Keratinocyte (primary cell): ENCODE data around the gene CCBE1. TPM values are rescaled to one million over a fixed set of nuclear protein-coding genes. Genes with fewer than 3 reads are reported as not detected.

Experiments
- DNase-seq: peaks from one replicate; pipeline ENCODE4 v3.0.0-alpha.2; 2011; ENCODE audit warnings: low read depth, missing footprints, low spot score
- FAIRE-seq: peaks from 2 replicates; lab custom pipeline; 2011; peaks lifted over from hg19 to GRCh38; lab: Jason Lieb, UNC
- H2AFZ ChIP-seq: 2 replicates; pipeline ENCODE4 v1.6.0; 2012; ENCODE audit warnings: low read length, control low read depth, inconsistent platforms; ENCODE audit not compliant: control insufficient read depth
- H3K27ac ChIP-seq: 2 replicates; pipeline ENCODE4 v1.5.1; 2011; ENCODE audit warnings: low read length; ENCODE audit not compliant: control insufficient read depth, insufficient read depth
- H3K27me3 ChIP-seq: 3 replicates; pipeline ENCODE4 v1.6.0; 2011; ENCODE audit warnings: low read length; ENCODE audit not compliant: control insufficient read depth, insufficient read depth; ENCODE audit errors: extremely low read depth
- H3K36me3 ChIP-seq, 2 experiments: 2 replicates in 1 of 2; 3 replicates in 1 of 2; pipeline ENCODE4 v1.5.1; 2011; ENCODE audit warnings: low read length in 2 of 2, mild to moderate bottlenecking in 1 of 2; ENCODE audit not compliant: control insufficient read depth in 2 of 2, insufficient read depth in 2 of 2; ENCODE audit errors: extremely low read depth in 1 of 2
- H3K4me1 ChIP-seq: 3 replicates; pipeline ENCODE4 v1.5.1; 2011; ENCODE audit warnings: low read length; ENCODE audit not compliant: control insufficient read depth, insufficient read depth; ENCODE audit errors: extremely low read depth
- H3K4me2 ChIP-seq: 3 replicates; pipeline ENCODE4 v1.6.0; 2011; ENCODE audit warnings: low read depth, low read length; ENCODE audit not compliant: control insufficient read depth, insufficient read depth; ENCODE audit errors: extremely low read depth
- H3K4me3 ChIP-seq, 3 experiments: fragments of 200-600 bp in 1 of 3; sonication (generic) in 1 of 3; 2 replicates in 2 of 3; 3 replicates in 1 of 3; pipeline ENCODE4 v1.5.1; 2011 to 2016; ENCODE audit warnings: low read length in 3 of 3, mild to moderate bottlenecking in 3 of 3, control low read depth in 2 of 3, inconsistent platforms in 1 of 3, low read depth in 1 of 3, mixed read lengths in 1 of 3, mixed run types in 1 of 3, moderate library complexity in 1 of 3; ENCODE audit not compliant: control insufficient read depth in 2 of 3, insufficient read depth in 2 of 3; ENCODE audit errors: extremely low read depth in 1 of 3
- H3K79me2 ChIP-seq: 2 replicates; pipeline ENCODE4 v1.6.0; 2012; ENCODE audit warnings: low read length; ENCODE audit not compliant: control insufficient read depth, insufficient read depth
- H3K9ac ChIP-seq: 3 replicates; pipeline ENCODE4 v1.6.0; 2011; ENCODE audit warnings: low read length; ENCODE audit not compliant: control insufficient read depth, insufficient read depth; ENCODE audit errors: extremely low read depth
- H3K9me1 ChIP-seq: 3 replicates; pipeline ENCODE4 v1.6.0; 2011; ENCODE audit warnings: low read length; ENCODE audit not compliant: control insufficient read depth, insufficient read depth; ENCODE audit errors: extremely low read depth
- H3K9me3 ChIP-seq: 2 replicates; pipeline ENCODE4 v1.5.1; 2012; ENCODE audit warnings: low read depth, low read length; ENCODE audit not compliant: control insufficient read depth
- H4K20me1 ChIP-seq: 3 replicates; pipeline ENCODE4 v1.6.0; 2011; ENCODE audit warnings: low read length; ENCODE audit not compliant: control insufficient read depth, insufficient read depth; ENCODE audit errors: extremely low read depth
- EZH2 ChIP-seq: IDR thresholded peaks from one replicate; pipeline ENCODE4 v1.6.1; 2012; ENCODE audit warnings: inconsistent platforms, mild to moderate bottlenecking, low read length, moderate library complexity
- dilution Hi-C: fragments of 300-500 bp; cut with MboI; formaldehyde crosslinking; loops from one replicate; pipeline ENCODE4 v1.7.0; 2020; ENCODE audit warnings: low sequenced_read_pairs; ENCODE audit not compliant: extremely low pct_ligation_motif_present
- polyA plus RNA-seq, 5 experiments: library from polyadenylated mRNA; depleted of rRNA in 3 of 5; stranded (reverse) in 3 of 5; stranded (forward) in 1 of 5; unstranded in 1 of 5; fragments of >200 nt; gene quantifications; 1 replicate in 1 of 5; 2 replicates in 3 of 5; 3 replicates in 1 of 5; pipeline versions ENCODE4 v1.2.1 to v1.2.3, GENCODE V29; 2011 to 2012; ENCODE audit warnings: missing spikeins in 2 of 5, low read depth in 1 of 5, low replicate concordance in 1 of 5
- TF ChIP-seq, protein P1 (sequence below), 3 experiments: IDR thresholded peaks in 1 of 3; conservative IDR thresholded peaks in 1 of 3; optimal IDR thresholded peaks in 1 of 3; 2 replicates in 2 of 3; 3 replicates in 1 of 3; pipeline versions ENCODE3 to v1.5.1; 2011; ENCODE audit warnings: low read length in 3 of 3, mild to moderate bottlenecking in 3 of 3, moderate library complexity in 2 of 3, control low read depth in 1 of 3, inconsistent platforms in 1 of 3; ENCODE audit not compliant: insufficient read depth in 2 of 3; ENCODE audit errors: extremely low read depth in 1 of 3

Gene CCBE1
- polyA plus RNA-seq, 1 donor (not counting 4 experiments of a cell fraction or from before 2014, with no cell fraction given), result 20.1 TPM

DNA sequence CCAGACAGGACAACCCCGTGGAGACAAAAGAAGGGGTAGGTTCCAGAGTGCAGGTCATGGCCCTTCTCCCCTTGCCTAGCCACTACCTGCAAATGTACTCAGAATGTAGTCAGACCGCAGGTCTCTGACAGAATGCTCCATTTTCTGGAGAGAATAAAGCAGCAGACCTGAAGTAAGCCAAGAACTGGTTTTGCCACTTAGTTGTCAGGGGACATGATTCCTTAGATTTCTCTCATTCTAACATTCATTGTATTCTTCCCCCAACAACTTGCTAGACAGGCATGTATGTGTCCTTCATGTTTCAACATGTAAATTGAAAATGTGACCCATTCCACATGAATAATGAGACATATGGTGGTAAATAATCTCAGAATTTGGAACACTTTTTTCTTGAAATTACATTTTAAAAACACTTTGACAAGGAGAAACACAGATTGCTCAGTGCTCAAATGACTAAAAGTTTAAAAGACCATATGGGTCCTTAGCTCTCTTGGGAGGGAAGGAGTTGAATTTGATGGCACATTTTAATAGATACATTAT lies 142.4 kb downstream of the CCBE1 start:
- no peak for DNase-seq
- no peak overlapping the region for H3K27ac ChIP-seq

DNA sequence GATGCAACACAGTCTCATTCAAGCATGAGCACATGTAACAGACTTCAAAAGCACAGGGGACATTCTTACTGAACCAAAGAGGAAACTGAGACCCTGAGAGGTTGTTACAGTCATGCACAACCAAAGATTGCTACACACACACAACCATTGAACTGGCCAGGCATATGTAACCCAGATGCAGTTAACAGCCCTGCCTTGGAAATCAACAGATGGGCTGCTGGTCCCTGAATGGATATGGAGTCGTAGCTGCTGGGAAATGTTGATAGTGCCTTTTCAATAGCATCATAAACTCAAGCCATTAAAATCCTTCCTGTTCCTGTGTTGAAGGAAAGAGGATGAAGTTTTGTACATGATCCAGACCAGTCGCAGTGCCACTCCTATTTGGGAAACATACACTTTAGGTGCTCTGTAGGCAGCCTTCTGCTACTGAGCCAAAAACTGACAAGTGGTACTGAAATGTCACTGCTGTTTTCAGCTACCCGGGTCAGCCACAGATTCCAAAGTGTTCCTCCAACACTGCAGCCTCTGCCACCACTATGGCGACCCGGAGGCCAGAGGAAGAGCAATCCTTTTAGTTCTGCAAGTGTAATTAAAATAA lies 143.9 kb downstream of the CCBE1 start:
- dilution Hi-C loops, result no loop called here
- FAIRE-seq, result no peak

More for the DNA sequence above, 142.4 kb downstream of the CCBE1 start:
- Histone ChIP-seq H3K9me3 (no peaks in the 10 kb centered on the region), H3K36me3 (no peaks in the 10 kb centered on the region), H4K20me1 (peaks cover 7% of the 10 kb centered on the region), H3K4me3 (no peak overlapping the region), H3K4me1 (peaks cover 28% of the 10 kb centered on the region), H3K4me2 (peak overlapping the region; percentile 12), H3K9ac (no peak overlapping the region), H3K9me1 (peaks cover 2% of the 10 kb centered on the region), H3K27me3 (no peaks in the 10 kb centered on the region), H3K79me2 (no peaks in the 10 kb centered on the region), H2AFZ (no peak overlapping the region)
- dilution Hi-C loops, result no loop called here
- TF ChIP-seq, protein P1, sequence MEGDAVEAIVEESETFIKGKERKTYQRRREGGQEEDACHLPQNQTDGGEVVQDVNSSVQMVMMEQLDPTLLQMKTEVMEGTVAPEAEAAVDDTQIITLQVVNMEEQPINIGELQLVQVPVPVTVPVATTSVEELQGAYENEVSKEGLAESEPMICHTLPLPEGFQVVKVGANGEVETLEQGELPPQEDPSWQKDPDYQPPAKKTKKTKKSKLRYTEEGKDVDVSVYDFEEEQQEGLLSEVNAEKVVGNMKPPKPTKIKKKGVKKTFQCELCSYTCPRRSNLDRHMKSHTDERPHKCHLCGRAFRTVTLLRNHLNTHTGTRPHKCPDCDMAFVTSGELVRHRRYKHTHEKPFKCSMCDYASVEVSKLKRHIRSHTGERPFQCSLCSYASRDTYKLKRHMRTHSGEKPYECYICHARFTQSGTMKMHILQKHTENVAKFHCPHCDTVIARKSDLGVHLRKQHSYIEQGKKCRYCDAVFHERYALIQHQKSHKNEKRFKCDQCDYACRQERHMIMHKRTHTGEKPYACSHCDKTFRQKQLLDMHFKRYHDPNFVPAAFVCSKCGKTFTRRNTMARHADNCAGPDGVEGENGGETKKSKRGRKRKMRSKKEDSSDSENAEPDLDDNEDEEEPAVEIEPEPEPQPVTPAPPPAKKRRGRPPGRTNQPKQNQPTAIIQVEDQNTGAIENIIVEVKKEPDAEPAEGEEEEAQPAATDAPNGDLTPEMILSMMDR (optimal IDR thresholded peaks at IDR 0.05 in 1 of 3, IDR thresholded peaks at IDR 0.05 in 1 of 3, conservative IDR thresholded peaks at IDR 0.05 in 1 of 3; ENCODE audit: extremely low read depth in 1 of 3, insufficient read depth in 2 of 3, low read length in 3 of 3), result no peak
- TF ChIP-seq EZH2, result no peak
- FAIRE-seq, result peak; percentile 84

More for the DNA sequence above, 143.9 kb downstream of the CCBE1 start:
- Histone ChIP-seq H3K9me1 (peaks cover 2% of the 10 kb centered on the region), H3K4me2 (no peak overlapping the region), H3K27me3 (no peaks in the 10 kb centered on the region), H4K20me1 (peaks cover 7% of the 10 kb centered on the region), H3K4me1 (peaks cover 28% of the 10 kb centered on the region), H3K4me3 (no peak overlapping the region), H3K9me3 (no peaks in the 10 kb centered on the region), H3K36me3 (no peaks in the 10 kb centered on the region), H2AFZ (no peak overlapping the region), H3K79me2 (no peaks in the 10 kb centered on the region), H3K9ac (no peak overlapping the region), H3K27ac (no peak overlapping the region)
- no peak for DNase-seq
- no peak for TF ChIP-seq EZH2
- TF ChIP-seq, protein P1 (optimal IDR thresholded peaks at IDR 0.05 in 1 of 3, IDR thresholded peaks at IDR 0.05 in 1 of 3, conservative IDR thresholded peaks at IDR 0.05 in 1 of 3; ENCODE audit: extremely low read depth in 1 of 3, insufficient read depth in 2 of 3, low read length in 3 of 3), result no peak
